Measurements from ENCODE around the gene MLKL. TPM values are rescaled to one million over a fixed set of nuclear protein-coding genes. Genes with fewer than 3 reads are reported as not detected.
A peak's percentile ranks its signal among the peaks of the same experiment; 100 is the strongest.

The MLKL gene
- total and polyA plus RNA-seq, 2 of the 13 experiments (the other 11 are each of a cell fraction or from before 2014, with no cell fraction given) = 6.4 to 10.7 TPM

DNA sequence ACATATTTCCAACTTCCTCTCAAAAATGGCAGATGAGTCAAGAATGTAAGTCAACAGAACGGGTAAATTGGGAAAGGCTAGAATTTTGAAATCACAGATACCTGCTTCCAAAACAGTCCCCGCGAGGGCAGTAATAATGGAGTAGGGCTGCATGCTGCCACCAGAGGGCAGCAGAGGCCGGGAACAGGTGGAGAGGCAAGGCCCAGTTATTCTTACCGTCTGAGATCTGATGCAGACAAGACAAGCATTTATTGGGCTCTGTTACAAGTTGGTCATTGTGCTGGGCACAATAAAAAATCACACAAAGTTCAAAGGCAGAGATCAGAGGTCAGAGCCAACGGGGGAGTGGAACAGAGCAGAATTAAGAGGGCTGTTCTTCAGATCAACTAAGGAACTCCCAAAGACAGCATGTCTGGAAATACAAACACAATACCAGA lies 8.8 kb upstream of the MLKL start (continued):
- TF ChIP-seq, protein P1, sequence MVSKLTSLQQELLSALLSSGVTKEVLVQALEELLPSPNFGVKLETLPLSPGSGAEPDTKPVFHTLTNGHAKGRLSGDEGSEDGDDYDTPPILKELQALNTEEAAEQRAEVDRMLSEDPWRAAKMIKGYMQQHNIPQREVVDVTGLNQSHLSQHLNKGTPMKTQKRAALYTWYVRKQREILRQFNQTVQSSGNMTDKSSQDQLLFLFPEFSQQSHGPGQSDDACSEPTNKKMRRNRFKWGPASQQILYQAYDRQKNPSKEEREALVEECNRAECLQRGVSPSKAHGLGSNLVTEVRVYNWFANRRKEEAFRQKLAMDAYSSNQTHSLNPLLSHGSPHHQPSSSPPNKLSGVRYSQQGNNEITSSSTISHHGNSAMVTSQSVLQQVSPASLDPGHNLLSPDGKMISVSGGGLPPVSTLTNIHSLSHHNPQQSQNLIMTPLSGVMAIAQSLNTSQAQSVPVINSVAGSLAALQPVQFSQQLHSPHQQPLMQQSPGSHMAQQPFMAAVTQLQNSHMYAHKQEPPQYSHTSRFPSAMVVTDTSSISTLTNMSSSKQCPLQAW (CRISPR knock-in tag; IDR thresholded peaks at IDR 0.05) = peak; percentile 47; the same call in 1 of the 2 replicates
- TF ChIP-seq, protein P2, sequence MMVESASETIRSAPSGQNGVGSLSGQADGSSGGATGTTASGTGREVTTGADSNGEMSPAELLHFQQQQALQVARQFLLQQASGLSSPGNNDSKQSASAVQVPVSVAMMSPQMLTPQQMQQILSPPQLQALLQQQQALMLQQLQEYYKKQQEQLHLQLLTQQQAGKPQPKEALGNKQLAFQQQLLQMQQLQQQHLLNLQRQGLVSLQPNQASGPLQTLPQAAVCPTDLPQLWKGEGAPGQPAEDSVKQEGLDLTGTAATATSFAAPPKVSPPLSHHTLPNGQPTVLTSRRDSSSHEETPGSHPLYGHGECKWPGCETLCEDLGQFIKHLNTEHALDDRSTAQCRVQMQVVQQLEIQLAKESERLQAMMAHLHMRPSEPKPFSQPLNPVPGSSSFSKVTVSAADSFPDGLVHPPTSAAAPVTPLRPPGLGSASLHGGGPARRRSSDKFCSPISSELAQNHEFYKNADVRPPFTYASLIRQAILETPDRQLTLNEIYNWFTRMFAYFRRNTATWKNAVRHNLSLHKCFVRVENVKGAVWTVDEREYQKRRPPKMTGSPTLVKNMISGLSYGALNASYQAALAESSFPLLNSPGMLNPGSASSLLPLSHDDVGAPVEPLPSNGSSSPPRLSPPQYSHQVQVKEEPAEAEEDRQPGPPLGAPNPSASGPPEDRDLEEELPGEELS (CRISPR knock-in tag; IDR thresholded peaks at IDR 0.05) = no peak; the same call in 1 of the 2 replicates
- no peak for TF ChIP-seq BCL6 (CRISPR knock-in tag; IDR thresholded peaks at IDR 0.05)
- TF ChIP-seq, protein P3, sequence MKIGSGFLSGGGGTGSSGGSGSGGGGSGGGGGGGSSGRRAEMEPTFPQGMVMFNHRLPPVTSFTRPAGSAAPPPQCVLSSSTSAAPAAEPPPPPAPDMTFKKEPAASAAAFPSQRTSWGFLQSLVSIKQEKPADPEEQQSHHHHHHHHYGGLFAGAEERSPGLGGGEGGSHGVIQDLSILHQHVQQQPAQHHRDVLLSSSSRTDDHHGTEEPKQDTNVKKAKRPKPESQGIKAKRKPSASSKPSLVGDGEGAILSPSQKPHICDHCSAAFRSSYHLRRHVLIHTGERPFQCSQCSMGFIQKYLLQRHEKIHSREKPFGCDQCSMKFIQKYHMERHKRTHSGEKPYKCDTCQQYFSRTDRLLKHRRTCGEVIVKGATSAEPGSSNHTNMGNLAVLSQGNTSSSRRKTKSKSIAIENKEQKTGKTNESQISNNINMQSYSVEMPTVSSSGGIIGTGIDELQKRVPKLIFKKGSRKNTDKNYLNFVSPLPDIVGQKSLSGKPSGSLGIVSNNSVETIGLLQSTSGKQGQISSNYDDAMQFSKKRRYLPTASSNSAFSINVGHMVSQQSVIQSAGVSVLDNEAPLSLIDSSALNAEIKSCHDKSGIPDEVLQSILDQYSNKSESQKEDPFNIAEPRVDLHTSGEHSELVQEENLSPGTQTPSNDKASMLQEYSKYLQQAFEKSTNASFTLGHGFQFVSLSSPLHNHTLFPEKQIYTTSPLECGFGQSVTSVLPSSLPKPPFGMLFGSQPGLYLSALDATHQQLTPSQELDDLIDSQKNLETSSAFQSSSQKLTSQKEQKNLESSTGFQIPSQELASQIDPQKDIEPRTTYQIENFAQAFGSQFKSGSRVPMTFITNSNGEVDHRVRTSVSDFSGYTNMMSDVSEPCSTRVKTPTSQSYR (CRISPR knock-in tag; IDR thresholded peaks at IDR 0.05; ENCODE audit: borderline replicate concordance) = no peak
- TF ChIP-seq DNMT3B (CRISPR knock-in tag; conservative IDR thresholded peaks at IDR 0.05) = no peak
- TF ChIP-seq GATAD2A (CRISPR knock-in tag; IDR thresholded peaks at IDR 0.05) = peak; percentile 50
- TF ChIP-seq CCAR2 (optimal IDR thresholded peaks at IDR 0.05; ENCODE audit: low read depth, low read length) = no peak
- peak; percentile 27; the same call in 1 of the 2 replicates for TF ChIP-seq NR2F6 (IDR thresholded peaks at IDR 0.05)
- peak; percentile 47; the same call in 1 of the 2 replicates for TF ChIP-seq NR2F6 (CRISPR knock-in tag; IDR thresholded peaks at IDR 0.05)
- peak; percentile 88 for TF ChIP-seq MIXL1 (CRISPR knock-in tag; IDR thresholded peaks at IDR 0.05)
- TF ChIP-seq RFXANK (CRISPR knock-in tag; IDR thresholded peaks at IDR 0.05) = no peak
- no peak for TF ChIP-seq NFE2L1 (CRISPR knock-in tag; IDR thresholded peaks at IDR 0.05; ENCODE audit: borderline replicate concordance)
- TF ChIP-seq ZKSCAN5 (CRISPR knock-in tag; IDR thresholded peaks at IDR 0.05) = no peak
- TF ChIP-seq, protein P4, sequence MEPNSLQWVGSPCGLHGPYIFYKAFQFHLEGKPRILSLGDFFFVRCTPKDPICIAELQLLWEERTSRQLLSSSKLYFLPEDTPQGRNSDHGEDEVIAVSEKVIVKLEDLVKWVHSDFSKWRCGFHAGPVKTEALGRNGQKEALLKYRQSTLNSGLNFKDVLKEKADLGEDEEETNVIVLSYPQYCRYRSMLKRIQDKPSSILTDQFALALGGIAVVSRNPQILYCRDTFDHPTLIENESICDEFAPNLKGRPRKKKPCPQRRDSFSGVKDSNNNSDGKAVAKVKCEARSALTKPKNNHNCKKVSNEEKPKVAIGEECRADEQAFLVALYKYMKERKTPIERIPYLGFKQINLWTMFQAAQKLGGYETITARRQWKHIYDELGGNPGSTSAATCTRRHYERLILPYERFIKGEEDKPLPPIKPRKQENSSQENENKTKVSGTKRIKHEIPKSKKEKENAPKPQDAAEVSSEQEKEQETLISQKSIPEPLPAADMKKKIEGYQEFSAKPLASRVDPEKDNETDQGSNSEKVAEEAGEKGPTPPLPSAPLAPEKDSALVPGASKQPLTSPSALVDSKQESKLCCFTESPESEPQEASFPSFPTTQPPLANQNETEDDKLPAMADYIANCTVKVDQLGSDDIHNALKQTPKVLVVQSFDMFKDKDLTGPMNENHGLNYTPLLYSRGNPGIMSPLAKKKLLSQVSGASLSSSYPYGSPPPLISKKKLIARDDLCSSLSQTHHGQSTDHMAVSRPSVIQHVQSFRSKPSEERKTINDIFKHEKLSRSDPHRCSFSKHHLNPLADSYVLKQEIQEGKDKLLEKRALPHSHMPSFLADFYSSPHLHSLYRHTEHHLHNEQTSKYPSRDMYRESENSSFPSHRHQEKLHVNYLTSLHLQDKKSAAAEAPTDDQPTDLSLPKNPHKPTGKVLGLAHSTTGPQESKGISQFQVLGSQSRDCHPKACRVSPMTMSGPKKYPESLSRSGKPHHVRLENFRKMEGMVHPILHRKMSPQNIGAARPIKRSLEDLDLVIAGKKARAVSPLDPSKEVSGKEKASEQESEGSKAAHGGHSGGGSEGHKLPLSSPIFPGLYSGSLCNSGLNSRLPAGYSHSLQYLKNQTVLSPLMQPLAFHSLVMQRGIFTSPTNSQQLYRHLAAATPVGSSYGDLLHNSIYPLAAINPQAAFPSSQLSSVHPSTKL (CRISPR knock-in tag; IDR thresholded peaks at IDR 0.05) = peak; percentile 61
- TF ChIP-seq ZFAT (CRISPR knock-in tag; conservative IDR thresholded peaks at IDR 0.05) = no peak
- no peak for TF ChIP-seq TRIM24 (CRISPR knock-in tag; IDR thresholded peaks at IDR 0.05)
- no peak for TF ChIP-seq FOSL1 (CRISPR knock-in tag; IDR thresholded peaks at IDR 0.05; ENCODE audit: borderline replicate concordance)
- TF ChIP-seq NKX3-1 (CRISPR knock-in tag; IDR thresholded peaks at IDR 0.05) = 0 out of 2 replicates have a peak, but pooled peaks have one; percentile 60
- TF ChIP-seq, protein P5, sequence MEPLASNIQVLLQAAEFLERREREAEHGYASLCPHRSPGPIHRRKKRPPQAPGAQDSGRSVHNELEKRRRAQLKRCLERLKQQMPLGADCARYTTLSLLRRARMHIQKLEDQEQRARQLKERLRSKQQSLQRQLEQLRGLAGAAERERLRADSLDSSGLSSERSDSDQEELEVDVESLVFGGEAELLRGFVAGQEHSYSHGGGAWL (CRISPR knock-in tag; IDR thresholded peaks at IDR 0.05) = no peak
- TF ChIP-seq SAFB2 (CRISPR knock-in tag; IDR thresholded peaks at IDR 0.05; ENCODE audit: borderline replicate concordance, low read depth) = no peak

Measured in HepG2 (cell line).